ENCODE results near the gene ATP5F1E.

DNA sequence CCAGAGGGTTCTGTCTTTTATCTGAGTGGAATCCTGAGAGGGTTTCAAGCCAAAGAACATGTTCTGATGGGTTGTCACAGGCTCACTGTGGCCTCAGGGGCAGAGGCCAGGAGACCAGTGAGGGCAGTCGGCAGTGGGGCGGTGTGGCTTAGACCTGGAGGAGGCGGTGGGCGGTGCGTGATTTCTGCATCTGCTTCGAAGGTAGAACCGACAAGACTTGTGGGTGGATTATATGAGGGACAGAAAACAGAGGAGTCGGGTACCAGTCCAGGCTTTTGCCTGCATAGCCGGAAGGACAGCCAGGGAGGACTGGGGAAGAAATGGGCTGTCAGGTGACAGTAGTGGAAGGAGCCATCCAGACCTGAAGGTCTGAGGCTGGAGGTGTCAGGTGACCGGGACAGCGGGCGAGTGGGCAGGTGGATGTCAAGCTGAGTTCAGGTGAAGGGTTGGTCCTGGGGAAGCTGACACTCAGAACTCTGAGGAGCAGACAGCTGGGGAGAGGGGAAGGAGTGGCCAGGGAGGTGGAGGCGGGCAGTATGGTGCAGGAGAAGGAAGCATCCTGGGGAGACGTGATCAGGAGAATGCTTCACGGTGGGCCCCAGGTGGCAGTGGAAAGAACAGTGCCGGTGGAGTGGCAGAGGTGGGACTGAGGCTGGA is 28.2 kb downstream of the ATP5F1E start:
- TF ChIP-seq POLR2A (IDR thresholded peaks at IDR 0.05) = no peak
- TF ChIP-seq, protein P1, sequence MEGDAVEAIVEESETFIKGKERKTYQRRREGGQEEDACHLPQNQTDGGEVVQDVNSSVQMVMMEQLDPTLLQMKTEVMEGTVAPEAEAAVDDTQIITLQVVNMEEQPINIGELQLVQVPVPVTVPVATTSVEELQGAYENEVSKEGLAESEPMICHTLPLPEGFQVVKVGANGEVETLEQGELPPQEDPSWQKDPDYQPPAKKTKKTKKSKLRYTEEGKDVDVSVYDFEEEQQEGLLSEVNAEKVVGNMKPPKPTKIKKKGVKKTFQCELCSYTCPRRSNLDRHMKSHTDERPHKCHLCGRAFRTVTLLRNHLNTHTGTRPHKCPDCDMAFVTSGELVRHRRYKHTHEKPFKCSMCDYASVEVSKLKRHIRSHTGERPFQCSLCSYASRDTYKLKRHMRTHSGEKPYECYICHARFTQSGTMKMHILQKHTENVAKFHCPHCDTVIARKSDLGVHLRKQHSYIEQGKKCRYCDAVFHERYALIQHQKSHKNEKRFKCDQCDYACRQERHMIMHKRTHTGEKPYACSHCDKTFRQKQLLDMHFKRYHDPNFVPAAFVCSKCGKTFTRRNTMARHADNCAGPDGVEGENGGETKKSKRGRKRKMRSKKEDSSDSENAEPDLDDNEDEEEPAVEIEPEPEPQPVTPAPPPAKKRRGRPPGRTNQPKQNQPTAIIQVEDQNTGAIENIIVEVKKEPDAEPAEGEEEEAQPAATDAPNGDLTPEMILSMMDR (IDR thresholded peaks at IDR 0.05 in 4 of 5, conservative IDR thresholded peaks at IDR 0.05 in 1 of 5) = no peak

Data from gastrocnemius medialis (tissue), 4 donors.